Measurements from ENCODE around the gene FCAR.
A peak's percentile ranks its signal among the peaks of the same experiment; 100 is the strongest.
"Not testable (repeated sequence)": the region's sequence is repeated elsewhere in the genome, so short reads cannot be mapped to it uniquely, and the experiment has no call there.

FCAR gene

GRCh38 chr19:54905421-54905802, 31.4 kb downstream of the FCAR start:
- ChIA-PET POLR2A (no interaction called here), CTCF (no interaction called here)

GRCh38 chr19:54905803-54906511, 31.9 kb downstream of the FCAR start, which contains the start of gene NCR1:
Gene NCR1, plus strand, starts transcription at chr19:54906148. Its CDS starts 40 bp downstream, at chr19:54906188.
- CTCF ChIA-PET: interaction anchor here (1.0 to 1.3 kb wide), 2 partner anchors 26 to 231 kb away, joined by 3 read pairs; no protein-coding TSS in a partner anchor
- POLR2A ChIA-PET: no interaction called here
- DNase-seq (ENCODE audit: extremely low spot score): no peak
- TF ChIP-seq CTCF (IDR thresholded peaks at IDR 0.05; ENCODE audit: control extremely low read depth, extremely low read depth, low read depth, missing control alignments): no peak

More at GRCh38 chr19:54905421-54905802, 31.4 kb downstream of the FCAR start:
- no peak for DNase-seq (ENCODE audit: extremely low spot score)
- TF ChIP-seq CTCF (IDR thresholded peaks at IDR 0.05; ENCODE audit: control extremely low read depth, extremely low read depth, low read depth, missing control alignments): no peak

- ChIA-PET POLR2A (no interaction called here), CTCF (interaction anchor here (1.0 to 1.3 kb wide), 2 partner anchors 27 to 232 kb away, joined by 3 read pairs; no protein-coding TSS in a partner anchor)
- DNase-seq (ENCODE audit: extremely low spot score): no peak
- TF ChIP-seq CTCF (IDR thresholded peaks at IDR 0.05; ENCODE audit: control extremely low read depth, extremely low read depth, low read depth, missing control alignments): no peak
Measured at GRCh38 chr19:54906819-54907218, 32.8 kb downstream of the FCAR start.

GRCh38 chr19:54907899-54908298, 33.9 kb downstream of the FCAR start:
- CTCF ChIA-PET; POLR2A ChIA-PET; DNase-seq (ENCODE audit: extremely low spot score): not testable (repeated sequence)

GRCh38 chr19:54916822-54917221, 42.8 kb downstream of the FCAR start:
- CTCF ChIA-PET: interaction anchor here (3.1 kb wide), 1 partner anchor 436 kb away, joined by 8 read pairs; no protein-coding TSS in a partner anchor
- POLR2A ChIA-PET: no interaction called here
- peak; percentile 57 for DNase-seq (ENCODE audit: extremely low spot score)
- TF ChIP-seq CTCF (IDR thresholded peaks at IDR 0.05; ENCODE audit: control extremely low read depth, extremely low read depth, low read depth, missing control alignments): no peak

- ChIA-PET CTCF (interaction anchor here (1.3 to 3.1 kb wide), 4 partner anchors 10 to 438 kb away, joined by 3 to 8 read pairs (median 4); no protein-coding TSS in a partner anchor), POLR2A (no interaction called here)
- TF ChIP-seq CTCF (IDR thresholded peaks at IDR 0.05; ENCODE audit: control extremely low read depth, extremely low read depth, low read depth, missing control alignments): no peak
- DNase-seq (ENCODE audit: extremely low spot score): no peak
Measured at GRCh38 chr19:54918499-54918898, 44.5 kb downstream of the FCAR start.
